Measurements from ENCODE around the gene SYT2.
A peak's percentile ranks its signal among the peaks of the same experiment; 100 is the strongest.
"Not testable (repeated sequence)": the region's sequence is repeated elsewhere in the genome, so short reads cannot be mapped to it uniquely, and the experiment has no call there.

SYT2 gene

GRCh38 chr1:202565890-202566602 lies 144.2 kb downstream of the SYT2 start:
- no peak for DNase-seq

DNA sequence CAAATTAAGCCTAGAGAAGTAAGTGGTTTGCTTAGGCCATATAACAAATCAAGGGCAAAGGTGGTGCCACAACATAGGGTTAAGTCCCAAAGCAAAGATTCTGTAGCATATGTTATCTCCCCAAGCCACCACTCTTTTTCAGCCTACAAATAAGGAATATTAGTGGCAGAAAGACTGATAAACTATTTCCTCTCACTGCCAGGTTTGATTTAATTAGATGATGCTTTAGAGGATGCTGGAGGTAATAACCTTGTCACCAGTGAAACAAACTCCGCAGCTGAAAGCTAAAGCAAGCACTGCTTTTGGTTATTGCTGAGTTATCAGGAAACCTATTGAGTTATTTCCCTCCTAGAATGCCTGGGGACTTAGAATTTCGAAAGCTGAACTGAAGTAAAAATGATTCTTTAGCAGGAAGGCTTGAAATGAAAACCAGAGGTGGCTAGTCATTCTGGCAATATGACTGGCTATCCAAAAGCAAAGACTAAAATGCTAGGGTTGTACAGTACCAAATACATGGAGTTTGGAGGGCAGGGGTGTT lies 145.2 kb downstream of the SYT2 start:
- DNase-seq: no peak

DNA sequence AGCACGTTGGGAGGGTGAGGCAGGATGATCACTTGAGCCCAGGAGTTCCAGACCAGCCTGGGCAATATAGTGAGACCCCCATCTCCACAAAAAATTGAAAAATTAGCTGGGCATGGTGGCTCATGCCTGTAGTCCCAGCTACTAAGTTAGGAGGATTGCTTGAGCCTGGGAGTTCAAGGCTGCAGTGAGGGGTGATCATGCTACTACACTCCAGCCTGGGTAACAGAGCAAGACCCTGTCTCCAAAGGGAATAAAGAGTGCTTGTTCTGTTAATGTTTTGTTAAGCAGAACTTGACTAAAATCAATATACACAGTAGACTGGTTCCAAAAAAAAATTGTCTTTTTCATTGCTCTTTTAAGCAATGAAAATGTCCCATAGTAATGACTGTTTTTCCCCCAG lies 146.4 kb downstream of the SYT2 start:
- DNase-seq: no peak

- no peak for DNase-seq
These were observed 147.7 kb downstream of the SYT2 start for GRCh38 chr1:202562444-202563060.

GRCh38 chr1:202561726-202562443 lies 148.4 kb downstream of the SYT2 start:
- DNase-seq: no peak

DNA sequence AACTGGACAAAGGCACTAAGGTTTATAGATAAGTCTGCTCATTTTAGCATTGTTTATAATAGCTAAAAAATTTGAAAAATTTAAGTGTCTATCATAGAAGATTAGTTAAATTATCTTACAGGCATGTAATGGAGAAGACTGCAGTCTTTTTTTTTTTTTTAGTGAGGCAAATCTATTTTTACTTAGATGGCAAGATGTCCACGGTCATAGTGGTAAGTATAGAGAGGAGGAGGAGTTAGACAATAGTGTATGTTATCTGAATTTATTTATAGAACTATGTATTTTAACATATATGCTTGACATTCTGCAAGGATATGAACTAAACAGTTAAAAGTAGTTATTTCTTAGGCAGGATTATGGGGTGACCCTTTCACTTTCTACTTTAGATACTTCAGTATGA lies 149.0 kb downstream of the SYT2 start:
- DNase-seq: no peak

- not testable (repeated sequence) for DNase-seq
These were observed 152.6 kb downstream of the SYT2 start for GRCh38 chr1:202557662-202558061.

GRCh38 chr1:202556037-202556436 lies 154.2 kb downstream of the SYT2 start:
- DNase-seq: not testable (repeated sequence)

GRCh38 chr1:202554619-202555018 lies 155.6 kb downstream of the SYT2 start:
- not testable (repeated sequence) for DNase-seq

GRCh38 chr1:202553560-202554038 lies 156.7 kb downstream of the SYT2 start:
- peak in 1 of 2 experiments; percentile 4 for DNase-seq

- not testable (repeated sequence) for DNase-seq
These were observed 157.2 kb downstream of the SYT2 start for GRCh38 chr1:202553078-202553477.

DNA sequence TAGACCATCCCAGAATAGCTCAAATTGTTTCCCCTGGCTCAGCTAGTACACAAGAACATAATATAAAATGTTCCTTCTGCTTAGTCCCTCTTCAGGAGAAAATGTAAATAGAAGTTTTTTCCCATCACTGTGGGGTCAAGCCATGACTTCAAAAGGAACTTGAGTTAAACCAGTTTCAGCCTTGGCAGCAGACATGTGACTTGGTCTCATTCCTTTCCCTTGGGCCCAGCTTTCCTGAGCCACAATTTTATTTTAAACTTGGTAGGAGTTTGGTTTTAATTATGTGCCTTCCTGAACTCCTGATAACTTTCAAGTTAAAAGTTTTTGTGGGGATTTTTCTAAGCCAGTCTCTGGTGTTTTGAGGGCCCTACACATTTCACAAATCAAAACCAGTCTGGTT lies 157.6 kb downstream of the SYT2 start:
- not testable (repeated sequence) for DNase-seq

- DNase-seq: peak; percentile 67 to 80
These were observed 158.6 kb downstream of the SYT2 start for GRCh38 chr1:202551683-202552082.

- not testable (repeated sequence) for DNase-seq
These were observed 160.2 kb downstream of the SYT2 start for GRCh38 chr1:202550088-202550487.

- DNase-seq: no peak
These were observed 163.0 kb downstream of the SYT2 start for GRCh38 chr1:202547215-202547614.

GRCh38 chr1:202546796-202547195 lies 163.5 kb downstream of the SYT2 start:
- not testable (repeated sequence) for DNase-seq

DNA sequence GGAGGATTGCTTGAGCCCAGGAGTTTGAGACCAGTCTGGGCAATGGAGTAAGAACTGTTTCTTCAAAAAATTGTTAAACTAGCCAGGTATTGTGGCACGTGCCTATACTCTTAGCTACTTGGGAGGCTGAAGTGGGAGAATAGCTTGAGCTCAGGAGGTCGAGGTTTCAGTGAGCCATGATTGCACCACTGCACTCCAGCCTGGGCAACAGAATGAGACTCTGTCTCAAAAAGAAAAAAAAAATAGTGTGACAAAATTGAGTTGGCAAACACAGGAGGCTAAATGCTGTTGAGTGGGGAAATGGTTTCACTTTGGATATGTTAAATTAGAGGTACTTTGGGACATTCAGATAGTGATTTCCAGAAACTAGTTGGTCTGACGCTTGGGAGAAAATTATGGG lies 163.9 kb downstream of the SYT2 start:
- DNase-seq: not testable (repeated sequence)

DNA sequence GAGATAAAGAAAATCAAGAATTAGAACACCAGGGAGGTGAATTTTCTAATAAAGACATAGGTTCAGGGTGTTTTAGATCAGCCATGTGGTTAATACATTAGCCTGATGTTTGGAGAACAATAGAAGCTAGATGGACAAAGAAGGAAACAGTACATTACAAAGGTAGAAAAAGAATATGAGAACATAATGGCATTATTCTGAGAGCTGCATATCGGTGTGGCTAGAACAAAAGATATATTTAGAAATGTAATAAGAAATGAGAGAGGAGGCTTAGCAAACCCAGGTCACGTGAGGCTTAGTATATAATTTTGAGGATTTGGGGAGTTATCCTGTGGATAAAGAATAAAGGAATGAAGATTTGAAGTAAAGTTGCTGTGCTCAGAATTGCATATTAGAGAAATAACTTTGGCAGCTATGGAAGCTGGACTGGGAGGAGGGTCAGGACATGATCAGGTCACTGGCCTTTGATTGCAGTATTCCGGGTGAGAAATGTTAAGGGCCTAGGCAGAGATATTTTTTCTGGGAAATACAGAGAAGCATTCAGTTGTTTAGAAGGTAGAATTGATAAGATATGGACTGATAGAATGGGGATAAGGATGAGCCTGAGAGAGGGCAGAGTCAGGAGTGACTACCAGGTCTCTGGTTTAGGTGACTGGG lies 164.5 kb downstream of the SYT2 start:
- DNase-seq: not testable (repeated sequence)

DNA sequence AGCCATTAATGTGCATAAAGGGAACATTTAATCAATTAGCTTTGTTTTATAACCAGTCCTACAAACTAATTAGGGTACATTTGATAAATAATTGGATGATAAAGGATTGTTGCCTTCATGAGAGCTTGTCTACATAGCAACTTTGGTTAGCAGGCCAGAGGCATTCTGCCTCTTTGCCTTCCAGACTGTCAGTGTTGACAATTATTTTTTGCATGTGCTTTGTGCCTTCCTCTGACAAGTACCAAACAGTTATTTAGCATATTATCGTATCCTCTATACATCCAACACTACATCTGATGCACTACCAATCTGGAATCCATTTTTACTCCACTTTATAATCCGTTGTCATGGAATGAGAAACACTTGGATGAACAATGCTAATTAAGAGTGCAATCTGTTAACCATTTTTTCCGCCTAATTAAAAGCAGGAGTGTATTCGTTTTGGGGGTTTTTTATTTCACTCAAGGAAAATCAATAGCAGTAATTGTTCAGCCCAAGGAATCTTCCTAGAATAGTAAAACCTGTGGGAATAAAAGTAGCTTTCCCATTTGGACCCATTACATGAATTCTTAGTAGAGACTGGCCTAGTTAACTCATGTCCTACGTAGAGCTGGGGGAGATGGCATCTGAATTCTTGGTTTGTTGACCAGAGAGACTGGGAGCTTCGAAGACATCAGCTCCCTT lies 165.3 kb downstream of the SYT2 start:
- DNase-seq: peak; percentile 7 to 53

- not testable (repeated sequence) for DNase-seq
These were observed 166.7 kb downstream of the SYT2 start for GRCh38 chr1:202543537-202543936.

DNA sequence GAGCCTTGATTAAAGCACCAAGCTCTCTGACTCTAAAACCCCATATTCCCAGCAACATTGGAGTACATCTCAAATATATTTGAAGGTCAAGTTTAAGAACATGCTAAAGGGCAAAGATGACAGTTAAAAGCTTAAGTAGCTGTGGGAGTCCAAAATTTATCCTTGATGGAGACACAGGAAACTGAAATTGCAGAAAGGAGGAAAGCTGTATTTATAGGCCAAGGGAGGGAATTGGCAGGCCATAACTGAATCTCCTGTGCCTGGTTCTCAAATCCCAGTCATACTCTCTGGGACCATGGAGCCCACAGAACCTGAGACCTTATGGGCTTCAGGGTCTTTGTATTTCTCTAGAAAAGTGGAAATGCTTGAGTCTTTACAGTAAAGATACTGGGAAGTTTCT lies 167.8 kb downstream of the SYT2 start:
- not testable (repeated sequence) for DNase-seq

- DNase-seq: not testable (repeated sequence)
These were observed 169.4 kb downstream of the SYT2 start for GRCh38 chr1:202540858-202541257.

Measured in NCI-H524 (cell line).